Measurements from ENCODE around the gene ISY1. TPM values are rescaled to one million over a fixed set of nuclear protein-coding genes. Genes with fewer than 3 reads are reported as not detected.

ISY1 gene
- total and polyA plus RNA-seq, 2 of the 4 experiments (the other 2 are of a cell fraction), result 28.5 to 31.5 TPM

DNA sequence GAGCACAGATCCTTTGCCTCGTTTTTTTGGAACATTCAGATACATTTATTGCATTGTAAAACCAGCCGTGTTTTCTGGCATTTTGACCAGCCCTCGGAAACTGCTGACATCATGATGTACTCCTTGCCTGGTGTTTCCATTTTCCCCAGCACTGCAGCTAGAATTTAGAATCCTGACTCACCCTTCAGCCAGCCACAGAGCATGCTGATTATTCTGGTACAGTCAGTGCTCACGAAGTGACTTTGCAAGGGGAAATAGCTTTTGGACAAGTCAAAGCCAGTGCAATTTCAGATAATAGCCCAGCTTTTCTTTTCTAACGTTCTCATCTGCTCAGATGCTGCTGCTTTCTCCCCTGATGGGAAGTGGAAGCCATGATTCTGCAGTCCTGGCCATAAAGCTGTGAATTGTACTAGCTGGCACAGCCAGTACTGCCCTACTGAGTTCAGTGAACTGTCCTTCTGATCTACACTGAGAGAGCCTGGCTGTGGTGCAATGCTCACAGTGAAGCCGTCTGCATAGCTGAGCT is 34.9 kb upstream of the ISY1 start:
- Histone ChIP-seq H2BK5ac (ENCODE audit: low read depth, low read length, poor library complexity, severe bottlenecking) (peak overlapping the region; percentile 94), H3K4me1 (ENCODE audit: control insufficient read depth, insufficient read depth, low read length) (peaks cover 12% of the 10 kb centered on the region), H2AK5ac (ENCODE audit: low read depth, low read length) (peak overlapping the region; percentile 89), H4K20me1 (ENCODE audit: insufficient read depth, low read length) (peaks cover 3% of the 10 kb centered on the region; the same call in 1 of the 2 replicates), H3K27ac (ENCODE audit: insufficient read depth, low read length) (peak overlapping the region; percentile 86), H3K56ac (ENCODE audit: extremely low read depth, insufficient read depth, low read length) (peak overlapping the region; percentile 55), H3K4me2 (ENCODE audit: low read depth, low read length) (peak overlapping the region; percentile 98), H2AK9ac (replicated peaks; ENCODE audit: low read depth, low read length, poor library complexity) (peak overlapping the region; percentile 94), H2BK20ac (ENCODE audit: low read depth, low read length) (peak overlapping the region; percentile 93), H3K9ac (ENCODE audit: low read depth, low read length) (peak overlapping the region; percentile 56), H3K9me3 (ENCODE audit: control insufficient read depth, insufficient read depth, low read length) (no peaks in the 10 kb centered on the region), H4K5ac (ENCODE audit: low read depth, low read length) (peak overlapping the region; percentile 73; the same call in 1 of the 2 replicates), H3K36me3 (ENCODE audit: control insufficient read depth, insufficient read depth, low read length) (no peaks in the 10 kb centered on the region), H2BK15ac (ENCODE audit: low read depth, low read length) (peak overlapping the region; percentile 84; the same call in 2 of the 3 replicates), H2AFZ (replicated peaks; ENCODE audit: low read length, poor library complexity) (peak overlapping the region; percentile 93), H3K14ac (replicated peaks; ENCODE audit: low read depth, low read length) (peak overlapping the region; percentile 94), H2BK120ac (ENCODE audit: low read depth, low read length) (peak overlapping the region; percentile 91), H4K91ac (ENCODE audit: insufficient read depth, low read depth, low read length) (peak overlapping the region; percentile 85), H3K4me3 (ENCODE audit: insufficient read depth, low read depth, low read length) (peak overlapping the region; percentile 41), H3K23ac (ENCODE audit: low read depth, low read length) (peak overlapping the region; percentile 94), H3K79me1 (ENCODE audit: low read depth in 1 of 2, low read length in 2 of 2) (peaks cover 0 to 10% of the 10 kb centered on the region in 2 experiments; a peak in 3 of 4 replicates), H4K8ac (ENCODE audit: low read depth in 2 of 2, low read length in 2 of 2) (peak overlapping the region; percentile 45 to 94), H3K9me1 (ENCODE audit: insufficient read depth, low read length) (peaks cover 8% of the 10 kb centered on the region), H3K18ac (ENCODE audit: low read depth, low read length) (peak overlapping the region; percentile 80), H3K27me3 (ENCODE audit: control insufficient read depth, insufficient read depth, low read length) (no peaks in the 10 kb centered on the region), H3K4ac (ENCODE audit: low read depth, low read length) (peak overlapping the region; percentile 96)
- BruUV-seq (replicated peaks), result no TSS peak
- dilution Hi-C loops (cut with HindIII; ENCODE audit: low sequenced_read_pairs, unreplicated experiment) (no loop called here), in situ Hi-C loops (cut with MboI; ENCODE audit: low sequenced_read_pairs) (no loop called here), intact Hi-C loops (cut with micrococcal nuclease) (loop anchor here (5.0 kb wide), 1 partner anchor 52 kb away; the partner anchor contains the start of gene COPG1)
- peak; percentile 96 for DNase-seq
- WGBS, 2 experiments (ENCODE audit: extremely low coverage in 2 of 2, insufficient read length in 1 of 2), result 0% methylated on average over 3 of the region's 6 CpGs; no CpG with 5 or more reads in 1 of the 2 experiments
- ChIA-PET CTCF (interaction anchor here (2.1 kb wide), 2 partner anchors 34 to 50 kb away, joined by 8 to 10 read pairs; no protein-coding TSS in a partner anchor), POLR2A (ENCODE audit: unreplicated experiment) (interaction anchor here (0.7 kb wide), 1 partner anchor 34 kb away, joined by 3 read pairs; no protein-coding TSS in a partner anchor)
- peak; percentile 98 for ATAC-seq (ENCODE audit: low read depth)
- TF ChIP-seq MAFK (IDR thresholded peaks at IDR 0.05; ENCODE audit: low read depth, low read length) (peak; percentile 95), RCOR1 (IDR thresholded peaks at IDR 0.05; ENCODE audit: insufficient replicate concordance, low read length) (peak; percentile 86), BHLHE40 (IDR thresholded peaks at IDR 0.05; ENCODE audit: low read depth, low read length) (no peak), NFE2L2 (IDR thresholded peaks at IDR 0.05; ENCODE audit: low read depth, low read length) (peak; percentile 82), CEBPB (IDR thresholded peaks at IDR 0.05; ENCODE audit: low read depth, low read length) (0 out of 2 replicates have a peak, but pooled peaks have one; percentile 47), MAZ (IDR thresholded peaks at IDR 0.05; ENCODE audit: borderline replicate concordance, low read depth, low read length) (no peak), RAD21 (IDR thresholded peaks at IDR 0.05; ENCODE audit: low read length) (no peak), MXI1 (IDR thresholded peaks at IDR 0.05; ENCODE audit: borderline replicate concordance, low read depth, low read length) (no peak), POLR2A (IDR thresholded peaks at IDR 0.05; ENCODE audit: low read depth, low read length) (peak; percentile 58; the same call in 1 of the 2 replicates), RFX5 (IDR thresholded peaks at IDR 0.05; ENCODE audit: low read depth, low read length) (no peak), CHD1 (IDR thresholded peaks at IDR 0.05; ENCODE audit: low read depth, low read length) (no peak), FOS (IDR thresholded peaks at IDR 0.05; ENCODE audit: low read depth, low read length) (peak; percentile 89)
- TF ChIP-seq, protein P1, sequence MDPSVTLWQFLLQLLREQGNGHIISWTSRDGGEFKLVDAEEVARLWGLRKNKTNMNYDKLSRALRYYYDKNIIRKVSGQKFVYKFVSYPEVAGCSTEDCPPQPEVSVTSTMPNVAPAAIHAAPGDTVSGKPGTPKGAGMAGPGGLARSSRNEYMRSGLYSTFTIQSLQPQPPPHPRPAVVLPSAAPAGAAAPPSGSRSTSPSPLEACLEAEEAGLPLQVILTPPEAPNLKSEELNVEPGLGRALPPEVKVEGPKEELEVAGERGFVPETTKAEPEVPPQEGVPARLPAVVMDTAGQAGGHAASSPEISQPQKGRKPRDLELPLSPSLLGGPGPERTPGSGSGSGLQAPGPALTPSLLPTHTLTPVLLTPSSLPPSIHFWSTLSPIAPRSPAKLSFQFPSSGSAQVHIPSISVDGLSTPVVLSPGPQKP (IDR thresholded peaks at IDR 0.05; ENCODE audit: borderline replicate concordance, low read depth, low read length), result no peak
- TF ChIP-seq, protein P2, sequence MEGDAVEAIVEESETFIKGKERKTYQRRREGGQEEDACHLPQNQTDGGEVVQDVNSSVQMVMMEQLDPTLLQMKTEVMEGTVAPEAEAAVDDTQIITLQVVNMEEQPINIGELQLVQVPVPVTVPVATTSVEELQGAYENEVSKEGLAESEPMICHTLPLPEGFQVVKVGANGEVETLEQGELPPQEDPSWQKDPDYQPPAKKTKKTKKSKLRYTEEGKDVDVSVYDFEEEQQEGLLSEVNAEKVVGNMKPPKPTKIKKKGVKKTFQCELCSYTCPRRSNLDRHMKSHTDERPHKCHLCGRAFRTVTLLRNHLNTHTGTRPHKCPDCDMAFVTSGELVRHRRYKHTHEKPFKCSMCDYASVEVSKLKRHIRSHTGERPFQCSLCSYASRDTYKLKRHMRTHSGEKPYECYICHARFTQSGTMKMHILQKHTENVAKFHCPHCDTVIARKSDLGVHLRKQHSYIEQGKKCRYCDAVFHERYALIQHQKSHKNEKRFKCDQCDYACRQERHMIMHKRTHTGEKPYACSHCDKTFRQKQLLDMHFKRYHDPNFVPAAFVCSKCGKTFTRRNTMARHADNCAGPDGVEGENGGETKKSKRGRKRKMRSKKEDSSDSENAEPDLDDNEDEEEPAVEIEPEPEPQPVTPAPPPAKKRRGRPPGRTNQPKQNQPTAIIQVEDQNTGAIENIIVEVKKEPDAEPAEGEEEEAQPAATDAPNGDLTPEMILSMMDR (conservative IDR thresholded peaks at IDR 0.05; ENCODE audit: low read depth, low read length), result no peak
- TF ChIP-seq, protein P3, sequence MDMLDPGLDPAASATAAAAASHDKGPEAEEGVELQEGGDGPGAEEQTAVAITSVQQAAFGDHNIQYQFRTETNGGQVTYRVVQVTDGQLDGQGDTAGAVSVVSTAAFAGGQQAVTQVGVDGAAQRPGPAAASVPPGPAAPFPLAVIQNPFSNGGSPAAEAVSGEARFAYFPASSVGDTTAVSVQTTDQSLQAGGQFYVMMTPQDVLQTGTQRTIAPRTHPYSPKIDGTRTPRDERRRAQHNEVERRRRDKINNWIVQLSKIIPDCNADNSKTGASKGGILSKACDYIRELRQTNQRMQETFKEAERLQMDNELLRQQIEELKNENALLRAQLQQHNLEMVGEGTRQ (IDR thresholded peaks at IDR 0.05; ENCODE audit: low read depth, low read length), result no peak
